GM18858 (cell line): ENCODE data around the gene POLH.

Experiments
- ATAC-seq: cut with Tn5 transposase; IDR thresholded peaks from one replicate; pipeline ENCODE4 v1.9.1; 2021; ENCODE audit not compliant: unreplicated experiment

The POLH gene

GRCh38 chr6:43604174-43604573, 28.2 kb downstream of the POLH start:
- no peak for ATAC-seq

- no peak for ATAC-seq
Measured at GRCh38 chr6:43606019-43606418, 30.0 kb downstream of the POLH start.

GRCh38 chr6:43608310-43608763, 32.4 kb downstream of the POLH start:
- no peak for ATAC-seq

GRCh38 chr6:43608807-43609206, 32.8 kb downstream of the POLH start:
- no peak for ATAC-seq

GRCh38 chr6:43609402-43609801, 33.4 kb downstream of the POLH start:
- ATAC-seq = no peak

- ATAC-seq = no peak
Measured at GRCh38 chr6:43610431-43610830, 34.4 kb downstream of the POLH start.

- ATAC-seq = no peak
Measured at GRCh38 chr6:43613721-43614395, 37.9 kb downstream of the POLH start.

GRCh38 chr6:43614396-43614730, 38.4 kb downstream of the POLH start:
- ATAC-seq = no peak

- ATAC-seq = no peak
Measured at GRCh38 chr6:43616725-43617472, 40.9 kb downstream of the POLH start.

- ATAC-seq = no peak
Measured at GRCh38 chr6:43621078-43621835, 45.3 kb downstream of the POLH start.

GRCh38 chr6:43621836-43622180, 45.8 kb downstream of the POLH start:
- ATAC-seq = no peak

- no peak for ATAC-seq
Measured at GRCh38 chr6:43622541-43622940, 46.6 kb downstream of the POLH start.

- no peak for ATAC-seq
Measured at GRCh38 chr6:43623880-43624785, 48.1 kb downstream of the POLH start.

GRCh38 chr6:43624786-43625288, 48.9 kb downstream of the POLH start:
- ATAC-seq = no peak

- ATAC-seq = no peak
Measured at GRCh38 chr6:43625393-43625992, 49.5 kb downstream of the POLH start.

GRCh38 chr6:43627008-43627825, 51.2 kb downstream of the POLH start:
- ATAC-seq = no peak

- no peak for ATAC-seq
Measured at GRCh38 chr6:43628393-43629103, 52.6 kb downstream of the POLH start.

GRCh38 chr6:43629104-43629504, 53.1 kb downstream of the POLH start, which contains the start of gene GTPBP2:
TSS of gene GTPBP2 (minus strand) at chr6:43629264. CDS start at chr6:43629162, 102 bp downstream.
- ATAC-seq = peak; percentile 73
